ENCODE results near the gene RBFA.

GRCh38 chr18:80033181-80034067 is 810 bp upstream of the RBFA start:
- TF ChIP-seq CTCF (conservative IDR thresholded peaks at IDR 0.05; ENCODE audit: low read depth, low read length) (no peak), EZH2phosphoT487 (IDR thresholded peaks at IDR 0.05; ENCODE audit: borderline replicate concordance, low read length) (no peak), EZH2 (IDR thresholded peaks at IDR 0.05; ENCODE audit: low read length, unreplicated experiment) (no peak)
